ENCODE measurements around the gene FNBP1. TPM values are rescaled to one million over a fixed set of nuclear protein-coding genes. Genes with fewer than 3 reads are reported as not detected.

FNBP1 gene
- total and polyA plus RNA-seq, 2 donors (not counting 1 experiment from before 2014, with no cell fraction given): 42.9 to 318 TPM

DNA sequence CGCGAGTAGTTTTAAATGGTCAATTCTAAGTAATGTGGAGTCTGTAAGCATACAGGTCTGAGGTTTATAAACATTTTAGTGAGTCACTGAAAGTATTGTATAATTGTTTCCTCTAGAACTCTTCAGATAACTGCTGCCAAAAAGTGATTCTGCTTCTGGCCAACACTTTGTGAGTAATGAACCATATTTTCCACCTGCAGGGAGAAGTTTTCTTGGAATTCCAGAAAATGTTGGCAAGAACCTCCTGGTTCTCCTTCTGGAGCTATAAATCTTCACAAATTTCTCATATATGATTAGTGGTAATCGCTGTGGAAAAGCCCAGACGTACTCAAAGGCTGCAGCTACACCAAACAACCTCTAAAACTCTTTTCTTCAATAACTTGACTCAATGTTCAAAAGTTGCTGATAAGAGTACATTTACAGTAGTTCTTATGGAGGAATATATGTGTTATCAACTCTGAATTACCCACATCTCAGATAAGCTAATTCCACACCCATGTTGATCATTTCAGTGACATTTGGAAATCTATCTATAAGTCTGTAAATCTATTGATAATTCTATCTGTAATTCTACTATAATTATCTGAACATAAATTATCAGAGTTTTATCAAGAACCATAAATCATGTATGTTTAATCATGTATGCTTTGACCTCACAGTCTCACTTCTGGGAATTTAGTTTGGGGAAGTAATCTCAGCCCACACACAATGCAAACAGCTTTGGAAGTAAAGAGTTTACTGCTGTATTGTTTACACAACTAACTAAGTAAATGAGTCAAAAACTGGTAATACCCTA lies 74.1 kb downstream of the FNBP1 start:
- POLR2A ChIA-PET: interaction anchor here (0.6 to 1.2 kb wide), 3 partner anchors 12 to 227 kb away, joined by 4 to 11 read pairs (median 6); no protein-coding TSS in a partner anchor
- peaks cover 13% of the 10 kb centered on the region for H4K20me1 ChIP-seq (ENCODE audit: control insufficient read depth, insufficient read depth, low read length, poor library complexity, severe bottlenecking)
- ATAC-seq (ENCODE audit: low read depth): no peak
- H3K27ac ChIP-seq (ENCODE audit: low read length in 2 of 2): peak overlapping the region in 1 of 2 donors; percentile 25
- H3K36me3 ChIP-seq (replicated peaks in 1 of 2; ENCODE audit: control extremely low read depth in 1 of 2, control insufficient read depth in 1 of 2, extremely low read depth in 1 of 2, insufficient read depth in 2 of 2, low read length in 1 of 2): peaks cover 1 to 50% of the 10 kb centered on the region in 2 experiments
- no peak for DNase-seq
- peaks cover 8 to 14% of the 10 kb centered on the region in 2 donors for H3K4me1 ChIP-seq (ENCODE audit: control insufficient read depth in 2 of 2, insufficient read depth in 2 of 2, low read length in 2 of 2)
- H3K4me3 Mint-ChIP-seq: no peak overlapping the region
- H2AFZ ChIP-seq (ENCODE audit: insufficient read depth, low read depth, low read length, poor library complexity, severe bottlenecking): no peak overlapping the region
- no peak overlapping the region for H3K9ac ChIP-seq (ENCODE audit: low read length)
- H3K27me3 ChIP-seq (replicated peaks in 1 of 4; ENCODE audit: control extremely low read depth in 1 of 4, control insufficient read depth in 3 of 4, insufficient read depth in 4 of 4, low read length in 3 of 4): no peaks in the 10 kb centered on the region
- no CpG with 5 or more reads among the region's 4 CpGs for WGBS (ENCODE audit: insufficient coverage)
- no peak overlapping the region for H3K4me2 ChIP-seq (replicated peaks; ENCODE audit: low read depth, low read length, poor library complexity, severe bottlenecking)
- peaks cover 99% of the 10 kb centered on the region for H3K79me2 ChIP-seq (ENCODE audit: control insufficient read depth, insufficient read depth, low read length)
- H3K9me3 Mint-ChIP-seq (ENCODE audit: insufficient read depth): no peaks in the 10 kb centered on the region
- peak overlapping the region; percentile 10 for H3K27ac Mint-ChIP-seq
- H3K4me1 Mint-ChIP-seq: peaks cover 38% of the 10 kb centered on the region
- intact Hi-C loops (cut with micrococcal nuclease): no loop called here
- H3K27me3 Mint-ChIP-seq: no peaks in the 10 kb centered on the region
- H3K4me3 ChIP-seq (ENCODE audit: control extremely low read depth in 1 of 5, extremely low read depth in 1 of 5, insufficient read depth in 1 of 5, low read depth in 2 of 5, low read length in 4 of 5): no peak overlapping the region
- CTCF ChIA-PET: interaction anchor here (1.2 to 2.0 kb wide), 5 partner anchors 14 to 84 kb away, joined by 3 to 4 read pairs (median 3); no protein-coding TSS in a partner anchor
- TF ChIP-seq, protein P1, sequence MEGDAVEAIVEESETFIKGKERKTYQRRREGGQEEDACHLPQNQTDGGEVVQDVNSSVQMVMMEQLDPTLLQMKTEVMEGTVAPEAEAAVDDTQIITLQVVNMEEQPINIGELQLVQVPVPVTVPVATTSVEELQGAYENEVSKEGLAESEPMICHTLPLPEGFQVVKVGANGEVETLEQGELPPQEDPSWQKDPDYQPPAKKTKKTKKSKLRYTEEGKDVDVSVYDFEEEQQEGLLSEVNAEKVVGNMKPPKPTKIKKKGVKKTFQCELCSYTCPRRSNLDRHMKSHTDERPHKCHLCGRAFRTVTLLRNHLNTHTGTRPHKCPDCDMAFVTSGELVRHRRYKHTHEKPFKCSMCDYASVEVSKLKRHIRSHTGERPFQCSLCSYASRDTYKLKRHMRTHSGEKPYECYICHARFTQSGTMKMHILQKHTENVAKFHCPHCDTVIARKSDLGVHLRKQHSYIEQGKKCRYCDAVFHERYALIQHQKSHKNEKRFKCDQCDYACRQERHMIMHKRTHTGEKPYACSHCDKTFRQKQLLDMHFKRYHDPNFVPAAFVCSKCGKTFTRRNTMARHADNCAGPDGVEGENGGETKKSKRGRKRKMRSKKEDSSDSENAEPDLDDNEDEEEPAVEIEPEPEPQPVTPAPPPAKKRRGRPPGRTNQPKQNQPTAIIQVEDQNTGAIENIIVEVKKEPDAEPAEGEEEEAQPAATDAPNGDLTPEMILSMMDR (IDR thresholded peaks at IDR 0.05): no peak
- no peaks in the 10 kb centered on the region for H3K9me3 ChIP-seq (ENCODE audit: control extremely low read depth in 1 of 3, control insufficient read depth in 2 of 3, insufficient read depth in 1 of 3, low read length in 2 of 3)

All from B cell (primary cell).